GM18519 (cell line): ENCODE data around the gene DHRS1.

Source experiments
- ATAC-seq: cut with Tn5 transposase; IDR thresholded peaks from one replicate; pipeline ENCODE4 v1.9.1; 2021; ENCODE audit warnings: mild to moderate bottlenecking, moderate library complexity; ENCODE audit not compliant: unreplicated experiment, low FRiP score

DHRS1 gene

GRCh38 chr14:24286996-24287395, 12.6 kb downstream of the DHRS1 start:
- no peak for ATAC-seq

- ATAC-seq, result no peak
Measured at GRCh38 chr14:24285351-24285750, 14.2 kb downstream of the DHRS1 start.

- no peak for ATAC-seq
Measured at GRCh38 chr14:24284501-24285035, 15.0 kb downstream of the DHRS1 start.

GRCh38 chr14:24283796-24284460, 15.7 kb downstream of the DHRS1 start:
- ATAC-seq, result no peak

GRCh38 chr14:24282736-24283135, 16.8 kb downstream of the DHRS1 start:
- ATAC-seq, result no peak

- no peak for ATAC-seq
Measured at GRCh38 chr14:24281636-24282035, 17.9 kb downstream of the DHRS1 start.

- ATAC-seq, result no peak
Measured at GRCh38 chr14:24280797-24281460, 18.7 kb downstream of the DHRS1 start.

- ATAC-seq, result no peak
Measured at GRCh38 chr14:24279301-24280186, 20.0 kb downstream of the DHRS1 start.

GRCh38 chr14:24278424-24278823, 21.2 kb downstream of the DHRS1 start:
- no peak for ATAC-seq

GRCh38 chr14:24277606-24278321, 21.8 kb downstream of the DHRS1 start:
- no peak for ATAC-seq

- ATAC-seq, result no peak
Measured at GRCh38 chr14:24277071-24277470, 22.5 kb downstream of the DHRS1 start.

- ATAC-seq, result peak; percentile 39
Measured at GRCh38 chr14:24274101-24274543, 25.5 kb downstream of the DHRS1 start.

GRCh38 chr14:24273422-24273998, 26.1 kb downstream of the DHRS1 start:
- ATAC-seq, result no peak

GRCh38 chr14:24272467-24272866, 27.1 kb downstream of the DHRS1 start:
- ATAC-seq, result no peak

GRCh38 chr14:24271834-24272263, 27.7 kb downstream of the DHRS1 start:
- no peak for ATAC-seq

- peak; percentile 78 for ATAC-seq
Measured at GRCh38 chr14:24271134-24271833, 28.3 kb downstream of the DHRS1 start, which contains the start of gene RABGGTA. Gene RABGGTA, minus strand, starts transcription at chr14:24271597. Its CDS starts 482 bp downstream, at chr14:24271115.

- ATAC-seq, result no peak
Measured at GRCh38 chr14:24270537-24271133, 28.9 kb downstream of the DHRS1 start.

- no peak for ATAC-seq
Measured at GRCh38 chr14:24269910-24270536, 29.6 kb downstream of the DHRS1 start.
